ENCODE data around the gene NCOR1. TPM values are rescaled to one million over a fixed set of nuclear protein-coding genes. Genes with fewer than 3 reads are reported as not detected.

NCOR1 gene
- total and polyA plus RNA-seq, 2 experiments from 2014 or later, result 102 to 132 TPM

GRCh38 chr17:16100737-16101400, 114.5 kb downstream of the NCOR1 start:
- H3K9me3 Mint-ChIP-seq, result peaks cover 9% of the 10 kb centered on the region
- TF ChIP-seq CREB1 (CRISPR knock-in tag; IDR thresholded peaks at IDR 0.05; ENCODE audit: low read depth), result no peak
- TF ChIP-seq EZH2phosphoT487 (IDR thresholded peaks at IDR 0.05; ENCODE audit: unreplicated experiment), result no peak
- no peak for TF ChIP-seq EZH2 (IDR thresholded peaks at IDR 0.05; ENCODE audit: low read depth, unreplicated experiment)
- no peak for TF ChIP-seq POLR2AphosphoS5 (IDR thresholded peaks at IDR 0.05; ENCODE audit: low read depth)
- no peak for TF ChIP-seq ETS1 (IDR thresholded peaks at IDR 0.05)
- no peak for TF ChIP-seq CTCF (conservative IDR thresholded peaks at IDR 0.05; ENCODE audit: low read depth in 2 of 2)
- no peak for TF ChIP-seq REST (IDR thresholded peaks at IDR 0.05; ENCODE audit: unreplicated experiment)
- TF ChIP-seq ZNF331 (CRISPR knock-in tag; IDR thresholded peaks at IDR 0.05; ENCODE audit: low read depth), result no peak
- TF ChIP-seq JUNB (IDR thresholded peaks at IDR 0.05; ENCODE audit: unreplicated experiment), result no peak
- Histone ChIP-seq H3F3A (replicated peaks; ENCODE audit: low read depth) (no peaks in the 10 kb centered on the region), H3K4me1 (ENCODE audit: insufficient read depth) (no peaks in the 10 kb centered on the region), H3K27me3 (ENCODE audit: insufficient read depth) (no peaks in the 10 kb centered on the region), H3K9me2 (ENCODE audit: insufficient read depth) (no peaks in the 10 kb centered on the region), H4K20me1 (replicated peaks; ENCODE audit: insufficient read depth) (no peaks in the 10 kb centered on the region), H3K4me3 (no peak overlapping the region), H3K27ac (ENCODE audit: low read depth) (no peak overlapping the region), H3K79me2 (replicated peaks; ENCODE audit: insufficient read depth) (0 out of 2 replicates have a peak, but pooled peaks cover 5% of the 10 kb centered on the region), H2AFZ (no peak overlapping the region), H3K4me2 (no peak overlapping the region), H3K36me3 (ENCODE audit: insufficient read depth) (peaks cover 20% of the 10 kb centered on the region)
- ATAC-seq (no peak), DNase-seq (ENCODE audit: low spot score) (no peak)
- H3K36me3 Mint-ChIP-seq (ENCODE audit: low read depth), result peaks cover 59% of the 10 kb centered on the region
- no peaks in the 10 kb centered on the region for H3K4me1 Mint-ChIP-seq
- no peaks in the 10 kb centered on the region for H3K27me3 Mint-ChIP-seq (ENCODE audit: insufficient read depth, low read depth, poor library complexity)
- no peak overlapping the region for H3K4me3 Mint-ChIP-seq
- H3K27ac Mint-ChIP-seq, result no peak overlapping the region

All from GM23338 (cell line).